Astrocyte (in vitro differentiated cells and primary cell): Measurements from ENCODE around the gene HMG20A.

Source experiments
- EZH2 ChIP-seq: IDR thresholded peaks from 2 replicates; pipeline ENCODE4 v1.6.1; 2012; ENCODE audit warnings: mild to moderate bottlenecking, low read length, inconsistent platforms; ENCODE audit not compliant: insufficient read depth
- TF ChIP-seq, protein P1 (sequence below): IDR thresholded peaks from 2 replicates; pipeline ENCODE4 v1.5.1; 2011; ENCODE audit warnings: low read depth, mild to moderate bottlenecking, inconsistent platforms, low read length, moderate library complexity; ENCODE audit not compliant: insufficient read depth

DNA sequence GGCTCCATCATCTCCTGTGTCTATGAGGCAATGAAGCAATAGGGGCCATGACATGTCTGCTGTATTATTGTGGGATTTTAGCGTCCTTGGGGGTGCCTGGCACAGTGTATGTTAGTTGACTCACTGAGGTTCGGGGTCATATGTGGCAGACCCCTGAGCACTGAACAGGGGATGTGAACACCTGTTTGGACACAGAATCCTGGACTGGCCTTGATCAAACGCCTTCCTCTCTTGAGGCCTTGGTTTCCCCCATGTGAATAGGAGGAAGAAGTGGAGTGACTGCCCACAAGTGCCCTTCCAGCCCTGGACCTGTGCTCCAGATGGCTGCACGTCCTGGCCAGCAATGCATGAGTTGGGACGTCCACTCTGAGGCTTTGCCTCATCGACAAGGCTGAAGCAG, 84.2 kb downstream of the HMG20A start:
- TF ChIP-seq EZH2, result no peak
- TF ChIP-seq, protein P1, sequence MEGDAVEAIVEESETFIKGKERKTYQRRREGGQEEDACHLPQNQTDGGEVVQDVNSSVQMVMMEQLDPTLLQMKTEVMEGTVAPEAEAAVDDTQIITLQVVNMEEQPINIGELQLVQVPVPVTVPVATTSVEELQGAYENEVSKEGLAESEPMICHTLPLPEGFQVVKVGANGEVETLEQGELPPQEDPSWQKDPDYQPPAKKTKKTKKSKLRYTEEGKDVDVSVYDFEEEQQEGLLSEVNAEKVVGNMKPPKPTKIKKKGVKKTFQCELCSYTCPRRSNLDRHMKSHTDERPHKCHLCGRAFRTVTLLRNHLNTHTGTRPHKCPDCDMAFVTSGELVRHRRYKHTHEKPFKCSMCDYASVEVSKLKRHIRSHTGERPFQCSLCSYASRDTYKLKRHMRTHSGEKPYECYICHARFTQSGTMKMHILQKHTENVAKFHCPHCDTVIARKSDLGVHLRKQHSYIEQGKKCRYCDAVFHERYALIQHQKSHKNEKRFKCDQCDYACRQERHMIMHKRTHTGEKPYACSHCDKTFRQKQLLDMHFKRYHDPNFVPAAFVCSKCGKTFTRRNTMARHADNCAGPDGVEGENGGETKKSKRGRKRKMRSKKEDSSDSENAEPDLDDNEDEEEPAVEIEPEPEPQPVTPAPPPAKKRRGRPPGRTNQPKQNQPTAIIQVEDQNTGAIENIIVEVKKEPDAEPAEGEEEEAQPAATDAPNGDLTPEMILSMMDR, result no peak
